HepG2 (cell line): ENCODE results near the gene LAMB3. TPM values are rescaled to one million over a fixed set of nuclear protein-coding genes. Genes with fewer than 3 reads are reported as not detected.

ENCODE experiments used
- ATAC-seq: fragments of 200-7000 bp; cut with Tn5 transposase; 3 replicates; pipeline ENCODE4 v1.9.1; 2020; ENCODE audit warnings: mild to moderate bottlenecking, moderate library complexity
- BruUV-seq: library from RNA; stranded (reverse); fragments of 400-500 nt; replicated peaks from 2 replicates; lab custom pipeline; 2021; lab: Mats Ljungman, UMichigan
- CTCF ChIA-PET: fragments of 300-600 bp; formaldehyde crosslinking; extraction: SDS; loops from one replicate; lab custom pipeline; 2021; ENCODE audit warnings: low total read pairs, inconsistent platforms, low intra/inter-chr PET ratio; lab: Yijun Ruan, JAX
- POLR2A ChIA-PET: fragments of 350-600 bp; sonication (Branson Sonifier 250); formaldehyde crosslinking; loops from one replicate; lab custom pipeline; 2020; ENCODE audit warnings: antibody characterized with exemption, inconsistent platforms; lab: Yijun Ruan, JAX
- DNase-seq: peaks from one replicate; pipeline ENCODE4 v3.0.0-alpha.2; 2015; ENCODE audit warnings: low spot score
- FAIRE-seq: peaks from 3 replicates; lab custom pipeline; 2011; peaks lifted over from hg19 to GRCh38; lab: Jason Lieb, UNC
- H2AFZ ChIP-seq: one replicate; pipeline ENCODE4 v1.6.1; 2011; ENCODE audit warnings: low read length, inconsistent platforms
- H3K27ac ChIP-seq: fragments of 300-600 bp; 3 replicates; pipeline ENCODE4 v1.8.0; 2011; ENCODE audit warnings: mixed run types, mild to moderate bottlenecking, mixed read lengths, low read length, inconsistent platforms; ENCODE audit not compliant: insufficient read depth; ENCODE audit errors: extremely low read length
- H3K27me3 ChIP-seq, 2 experiments: fragments of 200-600 bp in 1 of 2; 2 replicates in 1 of 2; 3 replicates in 1 of 2; pipeline versions ENCODE4 v1.6.0 to v1.8.0; 2011; ENCODE audit warnings: low read length in 2 of 2, mild to moderate bottlenecking in 2 of 2, moderate library complexity in 2 of 2, inconsistent platforms in 1 of 2; ENCODE audit not compliant: insufficient read depth in 2 of 2, control insufficient read depth in 1 of 2
- H3K36me3 ChIP-seq, 2 experiments: fragments of 200-600 bp in 1 of 2; replicated peaks in 1 of 2; 2 replicates in 1 of 2; 3 replicates in 1 of 2; pipeline versions ENCODE4 v1.5.1 to v1.8.0; 2011; ENCODE audit warnings: low read length in 2 of 2, inconsistent platforms in 1 of 2; ENCODE audit not compliant: insufficient read depth in 2 of 2, control insufficient read depth in 1 of 2
- H3K4me1 ChIP-seq: 2 replicates; pipeline ENCODE4 v1.5.1; 2012; ENCODE audit warnings: low read length, inconsistent platforms; ENCODE audit not compliant: insufficient read depth
- H3K4me2 ChIP-seq: 2 replicates; pipeline ENCODE4 v1.6.0; 2011; ENCODE audit warnings: low read depth, low read length, inconsistent platforms
- H3K4me3 ChIP-seq, 3 experiments: fragments of 200-600 bp in 1 of 3; sonication (generic), shearing (Covaris generic) in 1 of 3; replicated peaks in 1 of 3; 2 replicates each; pipeline ENCODE4 v1.5.1; 2011 to 2016; ENCODE audit warnings: low read length in 3 of 3, inconsistent platforms in 2 of 3, low read depth in 2 of 3, mild to moderate bottlenecking in 2 of 3, control low read depth in 1 of 3, mixed read lengths in 1 of 3; ENCODE audit not compliant: insufficient read depth in 1 of 3
- H3K79me2 ChIP-seq: one replicate; pipeline ENCODE4 v1.6.1; 2011; ENCODE audit warnings: low read length, inconsistent platforms; ENCODE audit not compliant: insufficient read depth
- H3K9ac ChIP-seq: 2 replicates; pipeline ENCODE4 v1.6.0; 2011; ENCODE audit warnings: mild to moderate bottlenecking, low read depth, low read length, inconsistent platforms; ENCODE audit not compliant: insufficient read depth
- H3K9me3 ChIP-seq: 2 replicates; pipeline ENCODE4 v1.5.1; 2012; ENCODE audit warnings: mild to moderate bottlenecking, low read length
- H4K20me1 ChIP-seq: 2 replicates; pipeline ENCODE4 v1.6.0; 2011; ENCODE audit warnings: inconsistent platforms, mild to moderate bottlenecking, low read length, moderate library complexity; ENCODE audit not compliant: insufficient read depth
- BHLHE40 ChIP-seq: IDR thresholded peaks from 2 replicates; pipeline ENCODE4 v1.6.1; 2011; ENCODE audit warnings: low read length, improper control_type of control experiment
- KDM5B ChIP-seq: sonication (generic); formaldehyde crosslinking; IDR thresholded peaks from 2 replicates; pipeline ENCODE4 v1.4.0; 2020; ENCODE audit warnings: missing genetic modification reagents, mild to moderate bottlenecking, borderline replicate concordance
- SMC3 ChIP-seq: IDR thresholded peaks from 2 replicates; pipeline ENCODE4 v1.6.1; 2011; ENCODE audit warnings: low read length, improper control_type of control experiment
- STAG1 ChIP-seq: sonication (generic); formaldehyde crosslinking; IDR thresholded peaks from 2 replicates; pipeline ENCODE4 v1.4.0; 2020; ENCODE audit warnings: missing genetic modification reagents
- XRCC5 ChIP-seq: fragments of 200-400 bp; formaldehyde crosslinking; optimal IDR thresholded peaks from 2 replicates; pipeline ENCODE3; 2017; ENCODE audit warnings: mild to moderate bottlenecking, low read length
- ZNF224 ChIP-seq: sonication (generic); formaldehyde crosslinking; IDR thresholded peaks from 2 replicates; pipeline ENCODE4 v1.5.0; 2020; ENCODE audit warnings: mild to moderate bottlenecking, missing genetic modification reagents
- ZNF3 ChIP-seq: IDR thresholded peaks from 2 replicates; pipeline ENCODE4 v1.7.0; 2017; ENCODE audit warnings: inconsistent platforms
- ZNF382 ChIP-seq: sonication (generic); formaldehyde crosslinking; IDR thresholded peaks from 2 replicates; pipeline ENCODE4 v1.5.0; 2020; ENCODE audit warnings: missing genetic modification reagents, mild to moderate bottlenecking, borderline replicate concordance
- ZNF567 ChIP-seq: sonication (generic); formaldehyde crosslinking; IDR thresholded peaks from 2 replicates; pipeline ENCODE4 v1.8.1; 2023; ENCODE audit warnings: mild to moderate bottlenecking, missing genetic modification reagents, borderline replicate concordance
- ZNF83 ChIP-seq: sonication (generic); formaldehyde crosslinking; IDR thresholded peaks from 2 replicates; pipeline ENCODE4 v1.4.0; 2020; ENCODE audit warnings: missing genetic modification reagents, mild to moderate bottlenecking, borderline replicate concordance
- ZNF879 ChIP-seq: sonication (generic); formaldehyde crosslinking; IDR thresholded peaks from 2 replicates; pipeline ENCODE4 v1.8.1; 2023; ENCODE audit warnings: missing genetic modification reagents
- WGBS: methylation state at CpG from one replicate; pipeline ENCODE4 v1.1.6; 2017; ENCODE audit warnings: low lambda C conversion rate; 5-methylcytosine and 5-hydroxymethylcytosine counted together
- in situ Hi-C: cut with HindIII; loops from 2 replicates; pipeline ENCODE4 v1.10.0; 2017; ENCODE audit warnings: low pct_unique_long_range_greater_than_20kb; ENCODE audit not compliant: extremely low pct_ligation_motif_present
- intact Hi-C: fragments of 100-400 bp; cut with micrococcal nuclease; formaldehyde crosslinking; loops from one replicate; pipeline ENCODE4 v1.10.0; 2022; ENCODE audit not compliant: unreplicated experiment
- polyA plus RNA-seq, 8 experiments: library from polyadenylated mRNA; depleted of rRNA in 3 of 8; stranded (reverse) in 7 of 8; unstranded in 1 of 8; fragments of >200 nt; fragmentation: Illumina TruSeq in 4 of 8; extraction: Trizol in 4 of 8; gene quantifications; 2 replicates each; pipeline versions ENCODE4 v1.2.1 to v1.2.3, GENCODE V29; 2011 to 2016; ENCODE audit warnings: low read depth in 4 of 8, missing spikeins in 1 of 8, mixed read lengths in 1 of 8; ENCODE audit not compliant: insufficient read depth in 1 of 8
- total RNA-seq, 5 experiments: library from RNA; depleted of rRNA; stranded (reverse); fragments of >200 nt; fragmentation: Illumina TruSeq; extraction: Trizol; gene quantifications; 2 replicates each; pipeline ENCODE4 v1.2.3, GENCODE V29; 2016; ENCODE audit warnings: low read depth in 1 of 5
- TF ChIP-seq, protein P1 (sequence below): sonication (generic); formaldehyde crosslinking; IDR thresholded peaks from 2 replicates; pipeline ENCODE4 v1.4.0; 2020; ENCODE audit warnings: missing genetic modification reagents, borderline replicate concordance
- TF ChIP-seq, protein P2 (sequence below): sonication (generic); formaldehyde crosslinking; IDR thresholded peaks from 2 replicates; pipeline ENCODE4 v1.5.0; 2020; ENCODE audit warnings: mild to moderate bottlenecking, missing genetic modification reagents, moderate library complexity
- TF ChIP-seq, protein P3 (sequence below): sonication (generic); formaldehyde crosslinking; IDR thresholded peaks from 2 replicates; pipeline ENCODE4 v1.8.0; 2022; ENCODE audit warnings: missing genetic modification reagents, mild to moderate bottlenecking, moderate library complexity, borderline replicate concordance

LAMB3 gene
- total and polyA plus RNA-seq, 2 of the 13 experiments (the other 11 are each of a cell fraction or from before 2014, with no cell fraction given) = 0.18 to 0.24 TPM

DNA sequence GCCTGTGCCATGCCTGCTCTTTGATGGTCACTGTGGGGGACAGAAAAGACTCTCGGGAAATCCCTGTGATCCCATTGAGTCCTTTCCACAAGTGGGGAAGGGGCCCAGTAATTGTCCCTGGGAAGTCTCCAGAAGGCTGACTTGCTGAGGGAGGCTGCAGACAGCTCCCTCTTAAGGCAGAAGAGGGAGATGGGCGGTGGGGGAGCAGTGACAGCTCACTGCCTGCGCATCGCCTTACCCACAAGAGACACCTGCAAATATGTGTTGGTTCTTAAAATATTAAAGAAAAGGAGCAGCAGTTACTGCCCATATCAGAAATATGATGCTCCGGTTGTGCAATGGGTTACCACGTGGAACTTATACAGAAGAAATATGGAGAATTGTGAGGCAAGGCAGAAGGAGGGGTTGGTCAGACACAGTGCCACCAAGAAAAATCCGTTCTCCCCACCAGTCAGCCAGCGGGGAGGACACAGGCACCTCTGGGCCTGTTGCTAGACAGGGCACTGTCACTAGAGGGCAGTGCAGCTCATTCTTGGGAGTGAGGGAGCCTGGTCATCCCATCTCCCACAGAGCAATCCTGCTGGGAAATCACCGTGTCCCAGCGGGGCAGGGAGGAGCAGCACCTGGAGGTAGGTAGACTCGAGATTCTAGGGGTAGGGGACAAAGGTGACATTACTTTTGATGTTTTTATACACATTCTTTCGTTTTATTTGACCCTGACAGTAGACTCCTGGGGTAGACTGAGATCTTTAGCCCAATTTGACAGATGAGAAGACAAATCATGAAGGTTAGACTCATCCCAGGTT lies 75.6 kb downstream of the LAMB3 start:
- peak; percentile 100 for ATAC-seq
- FAIRE-seq = peak; percentile 65
- Histone ChIP-seq H3K4me2 (no peak overlapping the region), H4K20me1 (no peaks in the 10 kb centered on the region), H2AFZ (no peak overlapping the region), H3K9ac (no peak overlapping the region), H3K9me3 (no peaks in the 10 kb centered on the region), H3K79me2 (no peaks in the 10 kb centered on the region), H3K36me3 (no peaks in the 10 kb centered on the region), H3K4me1 (no peaks in the 10 kb centered on the region), H3K27me3 (no peaks in the 10 kb centered on the region), H3K27ac (no peak overlapping the region), H3K4me3 (no peak overlapping the region)
- ChIA-PET POLR2A (no interaction called here), CTCF (interaction anchor here (2.0 to 2.4 kb wide), 3 partner anchors 51 to 171 kb away, joined by 7 to 16 read pairs (median 14); no protein-coding TSS in a partner anchor)
- intact Hi-C loops = loop anchor here (1.0 to 5.0 kb wide), 3 partner anchors 51 to 171 kb away; no protein-coding TSS in a partner anchor
- peak; percentile 44 for DNase-seq
- BruUV-seq = no TSS peak
- in situ Hi-C loops = loop anchor here (5.0 kb wide), 1 partner anchor 116 kb away; no protein-coding TSS in a partner anchor
- WGBS = 4% methylated on average over 12 of the region's 12 CpGs
- no peak for TF ChIP-seq ZNF3 (CRISPR knock-in tag)
- no peak for TF ChIP-seq ZNF879
- peak; percentile 63 for TF ChIP-seq SMC3
- TF ChIP-seq ZNF382 (CRISPR knock-in tag) = no peak
- TF ChIP-seq XRCC5 = peak; percentile 39
- TF ChIP-seq, protein P1, sequence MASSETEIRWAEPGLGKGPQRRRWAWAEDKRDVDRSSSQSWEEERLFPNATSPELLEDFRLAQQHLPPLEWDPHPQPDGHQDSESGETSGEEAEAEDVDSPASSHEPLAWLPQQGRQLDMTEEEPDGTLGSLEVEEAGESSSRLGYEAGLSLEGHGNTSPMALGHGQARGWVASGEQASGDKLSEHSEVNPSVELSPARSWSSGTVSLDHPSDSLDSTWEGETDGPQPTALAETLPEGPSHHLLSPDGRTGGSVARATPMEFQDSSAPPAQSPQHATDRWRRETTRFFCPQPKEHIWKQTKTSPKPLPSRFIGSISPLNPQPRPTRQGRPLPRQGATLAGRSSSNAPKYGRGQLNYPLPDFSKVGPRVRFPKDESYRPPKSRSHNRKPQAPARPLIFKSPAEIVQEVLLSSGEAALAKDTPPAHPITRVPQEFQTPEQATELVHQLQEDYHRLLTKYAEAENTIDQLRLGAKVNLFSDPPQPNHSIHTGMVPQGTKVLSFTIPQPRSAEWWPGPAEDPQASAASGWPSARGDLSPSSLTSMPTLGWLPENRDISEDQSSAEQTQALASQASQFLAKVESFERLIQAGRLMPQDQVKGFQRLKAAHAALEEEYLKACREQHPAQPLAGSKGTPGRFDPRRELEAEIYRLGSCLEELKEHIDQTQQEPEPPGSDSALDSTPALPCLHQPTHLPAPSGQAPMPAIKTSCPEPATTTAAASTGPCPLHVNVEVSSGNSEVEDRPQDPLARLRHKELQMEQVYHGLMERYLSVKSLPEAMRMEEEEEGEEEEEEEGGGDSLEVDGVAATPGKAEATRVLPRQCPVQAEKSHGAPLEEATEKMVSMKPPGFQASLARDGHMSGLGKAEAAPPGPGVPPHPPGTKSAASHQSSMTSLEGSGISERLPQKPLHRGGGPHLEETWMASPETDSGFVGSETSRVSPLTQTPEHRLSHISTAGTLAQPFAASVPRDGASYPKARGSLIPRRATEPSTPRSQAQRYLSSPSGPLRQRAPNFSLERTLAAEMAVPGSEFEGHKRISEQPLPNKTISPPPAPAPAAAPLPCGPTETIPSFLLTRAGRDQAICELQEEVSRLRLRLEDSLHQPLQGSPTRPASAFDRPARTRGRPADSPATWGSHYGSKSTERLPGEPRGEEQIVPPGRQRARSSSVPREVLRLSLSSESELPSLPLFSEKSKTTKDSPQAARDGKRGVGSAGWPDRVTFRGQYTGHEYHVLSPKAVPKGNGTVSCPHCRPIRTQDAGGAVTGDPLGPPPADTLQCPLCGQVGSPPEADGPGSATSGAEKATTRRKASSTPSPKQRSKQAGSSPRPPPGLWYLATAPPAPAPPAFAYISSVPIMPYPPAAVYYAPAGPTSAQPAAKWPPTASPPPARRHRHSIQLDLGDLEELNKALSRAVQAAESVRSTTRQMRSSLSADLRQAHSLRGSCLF = no peak
- TF ChIP-seq, protein P2, sequence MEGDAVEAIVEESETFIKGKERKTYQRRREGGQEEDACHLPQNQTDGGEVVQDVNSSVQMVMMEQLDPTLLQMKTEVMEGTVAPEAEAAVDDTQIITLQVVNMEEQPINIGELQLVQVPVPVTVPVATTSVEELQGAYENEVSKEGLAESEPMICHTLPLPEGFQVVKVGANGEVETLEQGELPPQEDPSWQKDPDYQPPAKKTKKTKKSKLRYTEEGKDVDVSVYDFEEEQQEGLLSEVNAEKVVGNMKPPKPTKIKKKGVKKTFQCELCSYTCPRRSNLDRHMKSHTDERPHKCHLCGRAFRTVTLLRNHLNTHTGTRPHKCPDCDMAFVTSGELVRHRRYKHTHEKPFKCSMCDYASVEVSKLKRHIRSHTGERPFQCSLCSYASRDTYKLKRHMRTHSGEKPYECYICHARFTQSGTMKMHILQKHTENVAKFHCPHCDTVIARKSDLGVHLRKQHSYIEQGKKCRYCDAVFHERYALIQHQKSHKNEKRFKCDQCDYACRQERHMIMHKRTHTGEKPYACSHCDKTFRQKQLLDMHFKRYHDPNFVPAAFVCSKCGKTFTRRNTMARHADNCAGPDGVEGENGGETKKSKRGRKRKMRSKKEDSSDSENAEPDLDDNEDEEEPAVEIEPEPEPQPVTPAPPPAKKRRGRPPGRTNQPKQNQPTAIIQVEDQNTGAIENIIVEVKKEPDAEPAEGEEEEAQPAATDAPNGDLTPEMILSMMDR (CRISPR knock-in tag) = peak; percentile 91
- TF ChIP-seq ZNF567 (CRISPR knock-in tag) = no peak
- no peak for TF ChIP-seq ZNF83 (CRISPR knock-in tag)
- TF ChIP-seq, protein P3, sequence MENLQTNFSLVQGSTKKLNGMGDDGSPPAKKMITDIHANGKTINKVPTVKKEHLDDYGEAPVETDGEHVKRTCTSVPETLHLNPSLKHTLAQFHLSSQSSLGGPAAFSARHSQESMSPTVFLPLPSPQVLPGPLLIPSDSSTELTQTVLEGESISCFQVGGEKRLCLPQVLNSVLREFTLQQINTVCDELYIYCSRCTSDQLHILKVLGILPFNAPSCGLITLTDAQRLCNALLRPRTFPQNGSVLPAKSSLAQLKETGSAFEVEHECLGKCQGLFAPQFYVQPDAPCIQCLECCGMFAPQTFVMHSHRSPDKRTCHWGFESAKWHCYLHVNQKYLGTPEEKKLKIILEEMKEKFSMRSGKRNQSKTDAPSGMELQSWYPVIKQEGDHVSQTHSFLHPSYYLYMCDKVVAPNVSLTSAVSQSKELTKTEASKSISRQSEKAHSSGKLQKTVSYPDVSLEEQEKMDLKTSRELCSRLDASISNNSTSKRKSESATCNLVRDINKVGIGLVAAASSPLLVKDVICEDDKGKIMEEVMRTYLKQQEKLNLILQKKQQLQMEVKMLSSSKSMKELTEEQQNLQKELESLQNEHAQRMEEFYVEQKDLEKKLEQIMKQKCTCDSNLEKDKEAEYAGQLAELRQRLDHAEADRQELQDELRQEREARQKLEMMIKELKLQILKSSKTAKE = no peak
- TF ChIP-seq KDM5B (CRISPR knock-in tag) = no peak
- 0 out of 2 replicates have a peak, but pooled peaks have one; percentile 12 for TF ChIP-seq BHLHE40
- no peak for TF ChIP-seq ZNF224
- peak; percentile 83 for TF ChIP-seq STAG1 (CRISPR knock-in tag)
